ENCODE measurements around the gene PDLIM5. TPM values are rescaled to one million over a fixed set of nuclear protein-coding genes. Genes with fewer than 3 reads are reported as not detected.
"Not testable (repeated sequence)": the region's sequence is repeated elsewhere in the genome, so short reads cannot be mapped to it uniquely, and the experiment has no call there.

The PDLIM5 gene
- total RNA-seq, 1 experiment from 2014 or later, result 23.3 TPM

DNA sequence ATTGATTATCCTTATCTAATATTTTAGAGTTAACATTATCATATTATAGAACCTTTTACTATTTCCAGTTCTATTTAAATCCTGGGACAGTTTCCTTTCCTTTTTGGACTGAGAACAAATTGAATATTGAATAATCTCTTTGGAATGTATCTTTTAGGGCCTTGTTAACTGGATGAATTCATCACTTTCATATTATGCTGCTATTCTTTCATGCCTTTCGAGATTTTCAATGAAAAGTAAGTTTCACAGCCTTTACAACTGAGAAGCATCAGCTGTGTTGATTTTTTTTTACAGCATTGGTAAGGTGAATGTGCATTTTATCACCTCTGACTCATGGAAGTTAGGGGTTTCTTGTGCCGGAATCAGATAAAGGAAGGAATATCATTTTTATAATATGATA lies 39.6 kb downstream of the PDLIM5 start:
- no peak for DNase-seq (ENCODE audit: low read depth)

DNA sequence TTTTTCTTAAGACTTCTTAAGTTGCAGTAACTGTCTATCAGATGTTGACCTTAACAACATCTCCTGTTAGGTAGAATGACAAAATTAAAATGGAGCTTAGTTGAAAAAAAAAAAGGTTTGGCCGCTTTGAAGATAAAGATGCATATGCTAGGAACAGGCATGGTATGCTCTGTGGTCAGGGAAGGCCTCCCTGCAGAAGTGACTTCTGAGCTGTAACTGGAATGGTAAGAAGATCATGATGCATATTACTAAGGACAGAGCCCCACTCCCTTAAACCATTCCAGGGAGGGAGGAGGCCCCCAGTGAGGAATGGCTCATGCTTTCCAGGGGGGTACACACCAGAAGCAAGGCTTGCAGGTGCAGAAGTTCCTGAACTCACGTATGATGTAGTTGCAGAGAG lies 43.7 kb downstream of the PDLIM5 start:
- DNase-seq (ENCODE audit: low read depth), result no peak

- DNase-seq (ENCODE audit: low read depth), result no peak
These were observed 45.9 kb downstream of the PDLIM5 start for GRCh38 chr4:94497690-94498089.

DNA sequence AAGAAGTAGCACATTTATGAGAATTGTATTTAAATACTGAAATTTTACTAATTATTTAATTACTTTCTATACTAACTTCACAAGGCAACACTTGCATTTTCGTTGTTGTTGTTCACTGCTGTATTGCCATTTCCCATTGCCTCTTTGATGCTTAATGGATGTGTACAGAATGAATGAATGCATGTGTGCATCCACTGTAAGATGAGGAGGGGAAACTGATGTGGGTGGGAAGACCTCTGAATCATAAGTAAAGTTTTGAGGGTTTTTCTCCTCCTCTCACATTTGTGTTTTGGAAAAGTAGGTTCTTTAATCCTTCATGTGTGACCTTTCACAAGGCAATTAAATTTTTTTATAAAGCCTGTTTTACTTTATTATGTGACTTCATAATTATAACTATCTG lies 46.8 kb downstream of the PDLIM5 start:
- no peak for DNase-seq (ENCODE audit: low read depth)

- DNase-seq (ENCODE audit: low read depth), result no peak
These were observed 48.9 kb downstream of the PDLIM5 start for GRCh38 chr4:94500685-94501084.

- DNase-seq (ENCODE audit: low read depth), result no peak
These were observed 52.8 kb downstream of the PDLIM5 start for GRCh38 chr4:94504545-94504944.

DNA sequence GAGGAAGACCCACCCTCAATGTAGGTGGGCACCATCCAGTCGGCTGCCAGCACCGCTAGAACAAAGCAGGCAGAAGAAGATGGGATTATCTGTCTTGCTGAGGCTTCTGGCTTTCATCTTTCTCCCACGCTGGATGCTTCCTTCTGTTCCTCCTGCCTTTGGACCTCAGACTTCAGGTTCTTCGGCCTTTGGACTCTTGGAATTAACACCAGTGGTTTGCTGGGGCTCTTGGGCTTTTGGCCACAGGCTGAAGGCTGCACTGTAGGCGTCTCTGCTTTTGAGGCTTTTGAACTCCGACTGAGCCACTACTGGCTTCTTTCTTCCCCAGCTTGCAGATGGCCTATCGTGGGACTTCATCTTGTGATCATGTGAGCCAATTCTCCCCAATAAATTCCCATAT lies 55.1 kb downstream of the PDLIM5 start:
- no peak for DNase-seq (ENCODE audit: low read depth)

DNA sequence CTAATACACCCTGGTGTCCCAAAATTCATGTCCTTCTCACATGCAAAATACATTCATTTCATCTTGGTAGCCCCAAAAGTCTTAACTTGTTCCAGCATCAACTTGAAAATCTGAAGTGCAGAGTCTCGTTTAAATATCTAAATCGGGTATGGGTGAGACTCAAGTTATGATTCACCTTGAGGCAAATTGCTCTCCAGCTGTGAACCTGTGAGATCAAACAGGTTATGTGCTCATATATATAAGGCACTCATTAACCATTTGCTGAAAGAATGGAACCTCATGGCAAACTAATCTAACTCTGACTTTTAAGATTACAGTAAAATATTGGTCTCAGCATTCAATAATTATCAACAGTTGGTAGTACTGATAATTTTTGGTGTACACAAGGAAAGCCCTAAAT lies 55.5 kb downstream of the PDLIM5 start:
- DNase-seq (ENCODE audit: low read depth), result no peak

- peak; percentile 47 for DNase-seq (ENCODE audit: low read depth)
These were observed 56.0 kb downstream of the PDLIM5 start for GRCh38 chr4:94507708-94508107.

GRCh38 chr4:94508296-94508695 lies 56.6 kb downstream of the PDLIM5 start:
- no peak for DNase-seq (ENCODE audit: low read depth)

DNA sequence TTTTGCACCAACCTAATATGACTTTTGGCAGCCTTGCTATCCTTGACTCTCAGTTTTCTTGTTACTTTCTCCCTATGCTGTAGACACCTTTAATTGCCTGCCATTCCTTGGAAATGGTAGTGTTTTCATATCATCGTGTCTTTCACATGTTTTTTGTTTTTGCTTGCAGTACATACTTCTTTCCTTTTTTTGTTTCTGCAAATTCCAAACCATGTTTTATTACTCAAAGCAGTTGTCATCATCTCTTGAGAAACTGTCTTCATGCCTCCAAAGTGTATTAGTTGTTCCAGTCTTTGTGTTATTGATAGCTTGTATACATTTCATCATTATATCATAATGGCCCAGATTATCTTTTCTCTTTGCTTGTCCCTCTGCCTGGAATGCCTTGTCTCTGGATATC lies 57.1 kb downstream of the PDLIM5 start:
- no peak for DNase-seq (ENCODE audit: low read depth)

DNA sequence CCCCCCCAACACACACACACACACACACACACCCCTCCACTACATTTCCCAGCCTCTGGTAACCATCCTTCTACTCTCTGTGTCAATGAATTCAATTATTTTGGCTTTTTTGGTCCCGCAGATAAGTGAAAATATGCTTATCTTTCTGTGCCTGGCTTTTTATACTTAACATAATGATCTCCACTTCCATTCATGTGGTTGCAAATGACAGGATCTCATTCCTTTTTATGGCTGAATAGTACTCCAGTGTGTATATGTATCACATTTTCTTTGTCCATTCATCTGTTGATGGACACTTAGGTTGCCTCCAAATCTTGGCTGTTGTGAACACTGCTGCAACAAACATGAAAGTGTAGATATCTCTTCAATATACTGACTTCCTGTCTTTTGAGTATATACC lies 59.8 kb downstream of the PDLIM5 start:
- no peak for DNase-seq (ENCODE audit: low read depth)

DNA sequence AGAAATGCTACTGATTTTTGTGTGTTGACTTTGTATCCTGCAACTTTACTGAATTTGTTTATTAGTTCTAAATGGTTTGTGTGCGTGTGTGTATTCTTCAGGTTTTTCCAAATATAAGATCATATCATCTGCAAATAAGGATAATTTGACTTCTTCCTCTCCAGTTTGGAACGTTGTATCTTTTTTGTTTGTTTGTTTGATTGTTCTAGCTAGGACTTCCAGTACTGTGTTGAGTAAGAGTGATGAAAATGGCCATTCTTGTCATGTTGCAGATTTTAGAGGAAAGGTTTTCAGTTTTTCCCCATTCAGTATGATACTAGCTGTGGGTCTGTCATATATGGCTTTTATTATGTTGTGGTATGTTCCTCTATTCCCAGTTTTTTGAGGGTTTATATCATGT lies 61.8 kb downstream of the PDLIM5 start:
- not testable (repeated sequence) for DNase-seq (ENCODE audit: low read depth)

DNA sequence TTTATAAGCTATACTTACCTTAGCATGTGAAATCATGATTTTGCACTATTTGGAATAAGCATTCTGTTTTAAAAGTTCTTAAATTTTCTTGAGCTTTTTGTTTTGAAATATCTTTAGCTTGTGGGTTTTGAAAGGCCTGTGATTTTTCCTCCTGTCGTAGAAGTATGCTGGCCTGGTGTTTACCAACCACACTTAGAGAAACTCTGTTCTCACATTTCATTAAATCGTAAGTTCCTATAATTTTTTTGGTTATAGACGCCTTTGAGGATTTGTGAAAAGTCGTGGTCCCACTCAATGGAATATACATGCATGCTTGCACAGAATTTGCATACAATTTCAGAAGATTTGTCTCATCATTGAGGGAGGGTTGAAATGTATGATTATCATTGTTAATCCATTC lies 63.6 kb downstream of the PDLIM5 start:
- no peak for DNase-seq (ENCODE audit: low read depth)

- DNase-seq (ENCODE audit: low read depth), result peak; percentile 6
These were observed 64.3 kb downstream of the PDLIM5 start for GRCh38 chr4:94516067-94516466.

- no peak for DNase-seq (ENCODE audit: low read depth)
These were observed 65.3 kb downstream of the PDLIM5 start for GRCh38 chr4:94516999-94517398.

- DNase-seq (ENCODE audit: low read depth), result no peak
These were observed 65.8 kb downstream of the PDLIM5 start for GRCh38 chr4:94517492-94517891.

DNA sequence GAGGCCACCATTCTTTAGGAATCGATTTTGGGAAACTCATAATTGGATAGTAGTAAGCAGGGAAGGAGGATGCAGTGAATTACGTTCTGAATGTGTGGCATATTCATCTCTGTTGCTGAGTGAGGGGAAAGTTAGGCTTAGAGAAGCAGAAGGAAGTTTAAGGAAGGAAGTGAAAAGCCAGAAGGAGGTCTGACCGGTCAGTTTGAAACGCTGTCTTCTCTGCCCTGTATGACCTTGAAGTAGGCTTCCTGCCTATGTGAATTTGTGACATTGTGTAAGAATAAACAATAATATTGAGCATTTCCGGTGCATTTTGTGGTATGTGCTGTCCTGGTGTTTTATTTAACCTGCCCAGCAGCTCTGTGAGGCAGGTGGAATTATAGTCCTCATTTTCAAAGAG lies 67.3 kb downstream of the PDLIM5 start:
- DNase-seq (ENCODE audit: low read depth), result no peak

- no peak for DNase-seq (ENCODE audit: low read depth)
These were observed 68.4 kb downstream of the PDLIM5 start for GRCh38 chr4:94519925-94520789.

GRCh38 chr4:94523033-94523580 lies 71.4 kb downstream of the PDLIM5 start:
- no peak for DNase-seq (ENCODE audit: low read depth)

- DNase-seq (ENCODE audit: low read depth), result no peak
These were observed 71.9 kb downstream of the PDLIM5 start for GRCh38 chr4:94523617-94524016.

GRCh38 chr4:94525993-94526728 lies 74.4 kb downstream of the PDLIM5 start:
- no peak for DNase-seq (ENCODE audit: low read depth)

Measured in Daoy (cell line).